B cell (primary cell): ENCODE measurements around the gene TCEAL3. TPM values are rescaled to one million over a fixed set of nuclear protein-coding genes. Genes with fewer than 3 reads are reported as not detected.

Experiments
- ATAC-seq: fragments of 200-7000 bp; cut with Tn5 transposase; one replicate; pipeline ENCODE4 v1.10.0; 2021; ENCODE audit warnings: low read depth, mild to moderate bottlenecking, moderate number of reproducible peaks, moderate library complexity
- CTCF ChIA-PET: fragments of 350-600 bp; sonication (Branson Sonifier 250); formaldehyde crosslinking; loops from one replicate; lab custom pipeline; 2021; ENCODE audit warnings: antibody characterized with exemption, inconsistent platforms; lab: Charles Lee
- POLR2A ChIA-PET: fragments of 350-600 bp; sonication (Branson Sonifier 250); formaldehyde crosslinking; loops from one replicate; lab custom pipeline; 2021; ENCODE audit warnings: antibody characterized with exemption; lab: Charles Lee
- DNase-seq: peaks from one replicate; pipeline ENCODE4 v3.0.0; 2013
- H2AFZ ChIP-seq: 2 replicates; pipeline ENCODE4 v1.6.1; 2012; ENCODE audit warnings: mild to moderate bottlenecking, low read depth, low read length; ENCODE audit not compliant: insufficient read depth, poor library complexity, severe bottlenecking
- H3K27ac ChIP-seq, 2 donors: 1 replicate in 1 of 2; 2 replicates in 1 of 2; pipeline ENCODE4 v1.5.1; 2012 to 2013; ENCODE audit warnings: low read length in 2 of 2, mild to moderate bottlenecking in 2 of 2, moderate library complexity in 1 of 2
- H3K27me3 ChIP-seq, 4 experiments: fragments of 200-600 bp in 1 of 4; sonication (generic) in 1 of 4; replicated peaks in 1 of 4; 1 replicate in 2 of 4; 2 replicates in 2 of 4; pipeline versions ENCODE4 v1.6.1 to v1.7.0; 2013 to 2016; ENCODE audit warnings: low read length in 3 of 4, mild to moderate bottlenecking in 2 of 4, mixed read lengths in 1 of 4, moderate library complexity in 1 of 4; ENCODE audit not compliant: insufficient read depth in 4 of 4, control insufficient read depth in 3 of 4; ENCODE audit errors: control extremely low read depth in 1 of 4
- H3K36me3 ChIP-seq, 2 experiments: replicated peaks in 1 of 2; 1 replicate in 1 of 2; 2 replicates in 1 of 2; pipeline versions ENCODE4 v1.6.1 to v1.7.1; 2013; ENCODE audit warnings: low read length in 1 of 2; ENCODE audit not compliant: insufficient read depth in 2 of 2, control insufficient read depth in 1 of 2; ENCODE audit errors: control extremely low read depth in 1 of 2, extremely low read depth in 1 of 2
- H3K4me1 ChIP-seq, 2 donors: fragments of 200-600 bp in 1 of 2; sonication (generic) in 1 of 2; 1 replicate in 1 of 2; 2 replicates in 1 of 2; pipeline versions ENCODE4 v1.5.1 to v1.6.1; 2013 to 2017; ENCODE audit warnings: low read length in 2 of 2; ENCODE audit not compliant: control insufficient read depth in 2 of 2, insufficient read depth in 2 of 2
- H3K4me2 ChIP-seq: replicated peaks from 2 replicates; pipeline ENCODE3; 2012; ENCODE audit warnings: mild to moderate bottlenecking, low read depth, low read length; ENCODE audit not compliant: poor library complexity, severe bottlenecking
- H3K4me3 ChIP-seq, 5 experiments: fragments of 200-600 bp in 1 of 5; sonication (generic) in 1 of 5; 1 replicate in 3 of 5; 2 replicates in 2 of 5; pipeline versions ENCODE4 v1.5.1 to v1.7.0; 2011 to 2016; ENCODE audit warnings: low read length in 4 of 5, mild to moderate bottlenecking in 4 of 5, low read depth in 2 of 5, control low read depth in 1 of 5, moderate library complexity in 1 of 5; ENCODE audit not compliant: insufficient read depth in 1 of 5; ENCODE audit errors: control extremely low read depth in 1 of 5, extremely low read depth in 1 of 5
- H3K79me2 ChIP-seq: fragments of 200-600 bp; sonication (generic); one replicate; pipeline ENCODE4 v1.6.0; 2016; ENCODE audit warnings: low read length; ENCODE audit not compliant: control insufficient read depth, insufficient read depth
- H3K9ac ChIP-seq: fragments of 200-600 bp; sonication (generic); 2 replicates; pipeline ENCODE4 v1.6.1; 2017; ENCODE audit warnings: mild to moderate bottlenecking, low read length, moderate library complexity
- H3K9me3 ChIP-seq, 3 donors: one replicate each; pipeline versions ENCODE4 v1.6.1 to v1.7.1; 2013; ENCODE audit warnings: low read length in 2 of 3; ENCODE audit not compliant: control insufficient read depth in 2 of 3, insufficient read depth in 1 of 3; ENCODE audit errors: control extremely low read depth in 1 of 3
- H4K20me1 ChIP-seq: 2 replicates; pipeline ENCODE4 v1.6.0; 2012; ENCODE audit warnings: mild to moderate bottlenecking, low read length; ENCODE audit not compliant: insufficient read depth, control insufficient read depth, poor library complexity, severe bottlenecking
- H3K27ac Mint-ChIP-seq: one replicate; pipeline ENCODE4 v1.8.0; 2021; ENCODE audit warnings: mixed read lengths
- H3K27me3 Mint-ChIP-seq: one replicate; pipeline ENCODE4 v1.8.0; 2021; ENCODE audit warnings: mixed read lengths
- H3K4me1 Mint-ChIP-seq: one replicate; pipeline ENCODE4 v1.8.0; 2021; ENCODE audit warnings: mixed read lengths
- H3K4me3 Mint-ChIP-seq: one replicate; pipeline ENCODE4 v1.8.0; 2021; ENCODE audit warnings: mixed read lengths
- H3K9me3 Mint-ChIP-seq: one replicate; pipeline ENCODE4 v1.8.0; 2022; ENCODE audit warnings: mixed read lengths; ENCODE audit not compliant: insufficient read depth
- EZH2 ChIP-seq: IDR thresholded peaks from 2 replicates; pipeline ENCODE4 v1.6.1; 2012; ENCODE audit warnings: borderline replicate concordance, low read depth, mild to moderate bottlenecking, moderate library complexity, low read length; ENCODE audit not compliant: insufficient read depth, poor library complexity, severe bottlenecking
- WGBS: methylation state at CpG from one replicate; pipeline ENCODE4 v1.1.5; 2013; ENCODE audit warnings: missing lambda C conversion rate; ENCODE audit not compliant: insufficient coverage; 5-methylcytosine and 5-hydroxymethylcytosine counted together
- intact Hi-C: fragments of 100-400 bp; cut with micrococcal nuclease; formaldehyde crosslinking; loops from one replicate; pipeline ENCODE4 v1.10.0; 2022
- polyA minus RNA-seq: library from RNA; depleted of rRNA, polyadenylated mRNA; stranded (reverse); fragments of >200 nt; gene quantifications from 2 replicates; pipeline ENCODE4 v1.2.3, GENCODE V29; 2012
- polyA plus RNA-seq: library from polyadenylated mRNA; depleted of rRNA; stranded (reverse); fragments of >200 nt; gene quantifications from 2 replicates; pipeline ENCODE4 v1.2.3, GENCODE V29; 2012
- total RNA-seq, 2 donors: library from RNA; stranded (reverse); fragments of 120-200 nt in 1 of 2; gene quantifications; 1 replicate in 1 of 2; 2 replicates in 1 of 2; pipeline versions ENCODE4 v1.2.3 to v1.2.4, GENCODE V29; 2013 to 2022
- TF ChIP-seq, protein P1 (sequence below): fragments of 200-600 bp; IDR thresholded peaks from one replicate; pipeline ENCODE4 v1.8.0; 2022; ENCODE audit warnings: antibody characterized with exemption, mild to moderate bottlenecking

TCEAL3 gene
- total RNA-seq (6.7 and 8.3 TPM in 2 replicates), polyA plus RNA-seq (1.3 and 9.7 TPM in 2 replicates), polyA minus RNA-seq (1.2 and 1.4 TPM in 2 replicates)
- 6.0 TPM for total RNA-seq (2013)

DNA sequence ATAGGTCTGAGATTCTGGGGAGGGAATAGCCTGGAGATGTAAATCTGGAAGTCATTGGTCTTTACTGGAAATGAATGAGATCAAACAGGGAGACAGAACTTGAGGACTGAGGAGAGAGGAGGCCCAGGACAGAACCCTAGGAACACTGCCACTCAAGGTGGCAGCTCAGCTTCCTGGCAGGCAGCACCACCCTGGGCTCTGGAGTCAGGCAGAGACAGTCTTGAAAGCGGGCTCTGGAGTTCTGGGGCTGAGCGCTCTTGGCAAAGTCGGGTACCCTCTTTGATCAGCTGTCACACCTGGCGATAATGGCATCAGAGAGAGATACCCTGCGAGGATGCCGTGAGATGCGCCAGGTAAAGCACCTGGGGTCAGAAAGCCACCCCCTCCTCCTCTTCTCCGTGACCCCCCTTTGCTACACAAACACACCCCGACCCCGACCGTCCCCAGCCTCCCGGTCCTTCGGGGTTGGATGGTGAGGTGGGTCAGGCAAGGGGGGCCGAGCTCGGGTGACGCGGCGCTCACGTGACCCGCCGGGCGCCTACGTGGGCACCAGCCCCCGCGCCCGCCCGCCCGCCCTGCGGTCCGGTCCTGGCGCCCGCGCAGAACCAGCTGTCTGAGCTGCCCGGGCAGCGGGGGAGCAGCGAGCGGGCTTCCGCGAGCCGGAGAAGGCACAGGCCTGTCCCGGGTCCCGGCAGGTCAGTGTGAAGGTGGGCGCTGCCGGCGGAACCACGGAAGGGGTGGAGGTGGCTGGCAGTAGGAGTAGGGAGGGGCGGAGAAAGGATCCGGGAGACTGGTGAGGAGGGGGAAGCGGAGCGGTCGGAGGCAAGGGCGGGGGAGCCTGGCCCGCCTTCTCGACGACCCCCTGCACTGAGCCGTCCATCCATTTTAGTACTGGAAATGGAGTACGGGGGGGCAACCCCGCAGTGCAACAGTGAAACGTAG is at the start of gene TCEAL3:
TSS of gene TCEAL3 (plus strand) at position 600 of the 942 bp plus-strand sequence. CDS start 1,102 bp downstream, outside the sequence.
- Histone ChIP-seq H3K4me2 (peak within 1 kb of the TSS; percentile 77), H2AFZ (peak within 1 kb of the TSS; percentile 76), H4K20me1 (no peaks in the 10 kb centered on the region), H3K9me3 (no peaks in the 10 kb centered on the region), H3K79me2 (no peaks in the 10 kb centered on the region), H3K36me3 (no peaks in the 10 kb centered on the region), H3K27ac (peak within 1 kb of the TSS; percentile 38 to 66), H3K9ac (peak within 1 kb of the TSS; percentile 76), H3K4me3 (peak within 1 kb of the TSS in 4 of 5 experiments; percentile 63 to 74 (median 66)), H3K27me3 (no peaks in the 10 kb centered on the region), H3K4me1 (peaks cover 4 to 10% of the 10 kb centered on the region in 2 donors)
- Mint-ChIP-seq H3K27ac (peak within 1 kb of the TSS; percentile 80), H3K27me3 (peaks cover 4% of the 10 kb centered on the region), H3K4me1 (peaks cover 7% of the 10 kb centered on the region), H3K4me3 (peak within 1 kb of the TSS; percentile 85), H3K9me3 (no peaks in the 10 kb centered on the region)
- ChIA-PET CTCF (interaction anchor here (1.0 kb wide), 1 partner anchor 9 kb away, joined by 4 read pairs; no protein-coding TSS in a partner anchor), POLR2A (interaction anchor here (1.0 kb wide), 1 partner anchor 22 kb away, joined by 3 read pairs; the partner anchor contains the start of gene TCEAL4)
- intact Hi-C loops = no loop called here
- WGBS = 0% methylated on average over 34 of the region's 59 CpGs
- DNase-seq (peak; percentile 65), ATAC-seq (peak; percentile 85)
- no peak for TF ChIP-seq EZH2
- TF ChIP-seq, protein P1, sequence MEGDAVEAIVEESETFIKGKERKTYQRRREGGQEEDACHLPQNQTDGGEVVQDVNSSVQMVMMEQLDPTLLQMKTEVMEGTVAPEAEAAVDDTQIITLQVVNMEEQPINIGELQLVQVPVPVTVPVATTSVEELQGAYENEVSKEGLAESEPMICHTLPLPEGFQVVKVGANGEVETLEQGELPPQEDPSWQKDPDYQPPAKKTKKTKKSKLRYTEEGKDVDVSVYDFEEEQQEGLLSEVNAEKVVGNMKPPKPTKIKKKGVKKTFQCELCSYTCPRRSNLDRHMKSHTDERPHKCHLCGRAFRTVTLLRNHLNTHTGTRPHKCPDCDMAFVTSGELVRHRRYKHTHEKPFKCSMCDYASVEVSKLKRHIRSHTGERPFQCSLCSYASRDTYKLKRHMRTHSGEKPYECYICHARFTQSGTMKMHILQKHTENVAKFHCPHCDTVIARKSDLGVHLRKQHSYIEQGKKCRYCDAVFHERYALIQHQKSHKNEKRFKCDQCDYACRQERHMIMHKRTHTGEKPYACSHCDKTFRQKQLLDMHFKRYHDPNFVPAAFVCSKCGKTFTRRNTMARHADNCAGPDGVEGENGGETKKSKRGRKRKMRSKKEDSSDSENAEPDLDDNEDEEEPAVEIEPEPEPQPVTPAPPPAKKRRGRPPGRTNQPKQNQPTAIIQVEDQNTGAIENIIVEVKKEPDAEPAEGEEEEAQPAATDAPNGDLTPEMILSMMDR = no peak

- no peaks in the 10 kb centered on the region for H3K9me3 ChIP-seq
- CTCF ChIA-PET = no interaction called here
These were observed 47.5 kb upstream of the TCEAL3 start for GRCh38 chrX:103560256-103560655.

More at GRCh38 chrX:103560256-103560655, 47.5 kb upstream of the TCEAL3 start:
- H3K4me1 ChIP-seq = peaks cover 0 to under 1% of the 10 kb centered on the region in 2 donors
- intact Hi-C loops = no loop called here
- TF ChIP-seq EZH2 = no peak
- TF ChIP-seq, protein P1 = no peak
- peaks cover 0 to 2% (median 0%) of the 10 kb centered on the region in 4 experiments for H3K27me3 ChIP-seq
- no peaks in the 10 kb centered on the region for H3K36me3 ChIP-seq
- Mint-ChIP-seq H3K4me1 (peaks cover 1% of the 10 kb centered on the region), H3K27me3 (no peaks in the 10 kb centered on the region), H3K27ac (no peak overlapping the region), H3K4me3 (no peak overlapping the region), H3K9me3 (no peaks in the 10 kb centered on the region)
- DNase-seq = no peak
- H3K79me2 ChIP-seq = no peaks in the 10 kb centered on the region
- no peak overlapping the region for H3K27ac ChIP-seq
- H2AFZ ChIP-seq = no peak overlapping the region
- H3K4me3 ChIP-seq = no peak overlapping the region
- no peak overlapping the region for H3K9ac ChIP-seq
- H4K20me1 ChIP-seq = no peaks in the 10 kb centered on the region
- H3K4me2 ChIP-seq = no peak overlapping the region
- no peak for ATAC-seq
- POLR2A ChIA-PET = no interaction called here
- WGBS = no CpG with 5 or more reads among the region's 1 CpG
